ENCODE data around the gene TCF7L2. TPM values are rescaled to one million over a fixed set of nuclear protein-coding genes. Genes with fewer than 3 reads are reported as not detected.

The TCF7L2 gene
- polyA plus RNA-seq, 1 experiment: 11.3 TPM

- H3K4me3 ChIP-seq (ENCODE audit: low read depth, low read length): no peak overlapping the region
- ChIA-PET POLR2A (no interaction called here), CTCF (no interaction called here)
- no peak for DNase-seq (ENCODE audit: low read depth)
- TF ChIP-seq CTCF (IDR thresholded peaks at IDR 0.05; ENCODE audit: insufficient read depth, low read depth, low read length): no peak
- no peaks in the 10 kb centered on the region; the same call in none of the 2 replicates for H3K36me3 ChIP-seq (ENCODE audit: control insufficient read depth, insufficient read depth, low read length)
- H3K27me3 ChIP-seq (ENCODE audit: control insufficient read depth, insufficient read depth, low read length): no peaks in the 10 kb centered on the region
Observed at GRCh38 chr10:113080061-113080924, 130.2 kb downstream of the TCF7L2 start.

GRCh38 chr10:113080925-113081229, 130.8 kb downstream of the TCF7L2 start:
- DNase-seq (ENCODE audit: low read depth): no peak
- Histone ChIP-seq H3K36me3 (ENCODE audit: control insufficient read depth, insufficient read depth, low read length) (peaks cover 2% of the 10 kb centered on the region), H3K4me3 (ENCODE audit: low read depth, low read length) (no peak overlapping the region), H3K27me3 (ENCODE audit: control insufficient read depth, insufficient read depth, low read length) (no peaks in the 10 kb centered on the region)
- ChIA-PET POLR2A (no interaction called here), CTCF (no interaction called here)
- no peak for TF ChIP-seq CTCF (IDR thresholded peaks at IDR 0.05; ENCODE audit: insufficient read depth, low read depth, low read length)

- ChIA-PET POLR2A (no interaction called here), CTCF (interaction anchor here (1.1 kb wide), 2 partner anchors 17 to 612 kb away, joined by 3 to 5 read pairs; no protein-coding TSS in a partner anchor)
- Histone ChIP-seq H3K27me3 (ENCODE audit: control insufficient read depth, insufficient read depth, low read length) (no peaks in the 10 kb centered on the region), H3K36me3 (ENCODE audit: control insufficient read depth, insufficient read depth, low read length) (peaks cover 2% of the 10 kb centered on the region; the same call in 1 of the 2 replicates), H3K4me3 (ENCODE audit: low read depth, low read length) (no peak overlapping the region)
- no peak for DNase-seq (ENCODE audit: low read depth)
- TF ChIP-seq CTCF (IDR thresholded peaks at IDR 0.05; ENCODE audit: insufficient read depth, low read depth, low read length): no peak
Observed at GRCh38 chr10:113084031-113084430, 134.0 kb downstream of the TCF7L2 start.

- peaks cover 4% of the 10 kb centered on the region for H3K36me3 ChIP-seq (ENCODE audit: control insufficient read depth, insufficient read depth, low read length)
- H3K4me3 ChIP-seq (ENCODE audit: low read depth, low read length): no peak overlapping the region
- DNase-seq (ENCODE audit: low read depth): no peak
- no peak for TF ChIP-seq CTCF (IDR thresholded peaks at IDR 0.05; ENCODE audit: insufficient read depth, low read depth, low read length)
- POLR2A ChIA-PET: no interaction called here
- CTCF ChIA-PET: no interaction called here
- H3K27me3 ChIP-seq (ENCODE audit: control insufficient read depth, insufficient read depth, low read length): no peaks in the 10 kb centered on the region
Observed at GRCh38 chr10:113085776-113086175, 135.7 kb downstream of the TCF7L2 start.

GRCh38 chr10:113086282-113086681, 136.2 kb downstream of the TCF7L2 start:
- POLR2A ChIA-PET: no interaction called here
- no peak for TF ChIP-seq CTCF (IDR thresholded peaks at IDR 0.05; ENCODE audit: insufficient read depth, low read depth, low read length)
- CTCF ChIA-PET: interaction anchor here (0.6 kb wide), 1 partner anchor 22 kb away, joined by 3 read pairs; no protein-coding TSS in a partner anchor

More at GRCh38 chr10:113086282-113086681, 136.2 kb downstream of the TCF7L2 start:
- H3K36me3 ChIP-seq (ENCODE audit: control insufficient read depth, insufficient read depth, low read length): peaks cover 4% of the 10 kb centered on the region
- DNase-seq (ENCODE audit: low read depth): no peak
- H3K27me3 ChIP-seq (ENCODE audit: control insufficient read depth, insufficient read depth, low read length): no peaks in the 10 kb centered on the region
- no peak overlapping the region for H3K4me3 ChIP-seq (ENCODE audit: low read depth, low read length)
